ENCODE data around the gene RBBP6. TPM values are rescaled to one million over a fixed set of nuclear protein-coding genes. Genes with fewer than 3 reads are reported as not detected.

Gene RBBP6
- total and polyA plus RNA-seq, 9 of the 15 experiments (the other 6 are each of a cell fraction or from before 2014, with no cell fraction given), result 19.2 to 76.6 (median 42.7) TPM

GRCh38 chr16:24537474-24538337 is 1.7 kb upstream of the RBBP6 start:
- Histone ChIP-seq H3K4me1 (replicated peaks in 1 of 2; ENCODE audit: control insufficient read depth in 2 of 2, insufficient read depth in 2 of 2, low read length in 2 of 2) (peaks cover 2 to 17% of the 10 kb centered on the region in 2 experiments; a peak in 3 of 5 replicates), H3K36me3 (ENCODE audit: control insufficient read depth, insufficient read depth, low read length) (peaks cover 13% of the 10 kb centered on the region; the same call in 2 of the 3 replicates), H3K9ac (ENCODE audit: insufficient read depth in 1 of 2, low read depth in 2 of 2, low read length in 2 of 2) (peak overlapping the region in 1 of 2 experiments; percentile 43; a peak in 1 of 4 replicates), H3K79me2 (ENCODE audit: control insufficient read depth, insufficient read depth, low read length) (peaks cover 39% of the 10 kb centered on the region), H3K9me1 (ENCODE audit: control insufficient read depth, insufficient read depth, low read length) (no peaks in the 10 kb centered on the region), H3K4me2 (ENCODE audit: insufficient read depth, low read length) (peak overlapping the region; percentile 92), H3K9me3 (replicated peaks; ENCODE audit: control insufficient read depth, insufficient read depth, low read depth, low read length) (no peaks in the 10 kb centered on the region), H3K27me3 (ENCODE audit: control insufficient read depth in 2 of 2, insufficient read depth in 2 of 2, low read length in 2 of 2) (no peaks in the 10 kb centered on the region), H3K4me3 (peak overlapping the region; percentile 93; the same call in 1 of the 2 replicates), H2AFZ (ENCODE audit: low read depth, low read length) (peak overlapping the region; percentile 97), H3K27ac (ENCODE audit: extremely low read depth, low read depth, low read length) (peak overlapping the region; percentile 58), H4K20me1 (replicated peaks; ENCODE audit: control insufficient read depth, insufficient read depth, low read length) (peaks cover 21% of the 10 kb centered on the region)
- ChIA-PET POLR2A (interaction anchor here (6.4 kb wide), 1 partner anchor 14 kb away, joined by 71 read pairs; no protein-coding TSS in a partner anchor), CTCF (ENCODE audit: low intra/inter-chr PET ratio) (no interaction called here)
- peak; percentile 32 for ATAC-seq
- 21% methylated on average over 16 of the region's 16 CpGs for WGBS (ENCODE audit: insufficient coverage, low coverage, missing lambda C conversion rate)
- peak; percentile 43 to 85 (median 67) for DNase-seq (ENCODE audit: extremely low read depth in 1 of 4, low spot score in 3 of 4)
- peak; percentile 89 for FAIRE-seq
- in situ Hi-C loops (cut with MboI) (no loop called here), intact Hi-C loops (cut with micrococcal nuclease) (no loop called here)
- no TSS peak for BruUV-seq (replicated peaks)
- TF ChIP-seq POLR2AphosphoS2 (IDR thresholded peaks at IDR 0.05; ENCODE audit: low read length) (no peak), POLR2A (conservative IDR thresholded peaks at IDR 0.05) (peak; percentile 83), FOXP4 (CRISPR knock-in tag; IDR thresholded peaks at IDR 0.05; ENCODE audit: borderline replicate concordance) (no peak), NFATC3 (IDR thresholded peaks at IDR 0.05) (no peak), PYGO2 (tag; IDR thresholded peaks at IDR 0.05) (no peak), PKNOX1 (IDR thresholded peaks at IDR 0.05) (peak; percentile 54), ZNF133 (CRISPR knock-in tag; IDR thresholded peaks at IDR 0.05) (no peak), TCF15 (CRISPR knock-in tag; IDR thresholded peaks at IDR 0.05) (no peak), ZNF655 (CRISPR knock-in tag; IDR thresholded peaks at IDR 0.05) (no peak), MTA3 (IDR thresholded peaks at IDR 0.05; ENCODE audit: borderline replicate concordance) (peak; percentile 59; the same call in 1 of the 2 replicates), TCF7 (IDR thresholded peaks at IDR 0.05; ENCODE audit: borderline replicate concordance) (no peak), RBM22 (IDR thresholded peaks at IDR 0.05; ENCODE audit: low read depth, low read length, poor library complexity, severe bottlenecking) (no peak), POLR2H (tag; IDR thresholded peaks at IDR 0.05; ENCODE audit: low read depth) (peak; percentile 81), MCM3 (IDR thresholded peaks at IDR 0.05) (no peak), ELF1 (tag; IDR thresholded peaks at IDR 0.05) (no peak)
